ENCODE measurements around the gene NLRP6. TPM values are rescaled to one million over a fixed set of nuclear protein-coding genes. Genes with fewer than 3 reads are reported as not detected.

The NLRP6 gene
- total RNA-seq, 2 donors from 2014 or later: 1.5 to 3.2 TPM

DNA sequence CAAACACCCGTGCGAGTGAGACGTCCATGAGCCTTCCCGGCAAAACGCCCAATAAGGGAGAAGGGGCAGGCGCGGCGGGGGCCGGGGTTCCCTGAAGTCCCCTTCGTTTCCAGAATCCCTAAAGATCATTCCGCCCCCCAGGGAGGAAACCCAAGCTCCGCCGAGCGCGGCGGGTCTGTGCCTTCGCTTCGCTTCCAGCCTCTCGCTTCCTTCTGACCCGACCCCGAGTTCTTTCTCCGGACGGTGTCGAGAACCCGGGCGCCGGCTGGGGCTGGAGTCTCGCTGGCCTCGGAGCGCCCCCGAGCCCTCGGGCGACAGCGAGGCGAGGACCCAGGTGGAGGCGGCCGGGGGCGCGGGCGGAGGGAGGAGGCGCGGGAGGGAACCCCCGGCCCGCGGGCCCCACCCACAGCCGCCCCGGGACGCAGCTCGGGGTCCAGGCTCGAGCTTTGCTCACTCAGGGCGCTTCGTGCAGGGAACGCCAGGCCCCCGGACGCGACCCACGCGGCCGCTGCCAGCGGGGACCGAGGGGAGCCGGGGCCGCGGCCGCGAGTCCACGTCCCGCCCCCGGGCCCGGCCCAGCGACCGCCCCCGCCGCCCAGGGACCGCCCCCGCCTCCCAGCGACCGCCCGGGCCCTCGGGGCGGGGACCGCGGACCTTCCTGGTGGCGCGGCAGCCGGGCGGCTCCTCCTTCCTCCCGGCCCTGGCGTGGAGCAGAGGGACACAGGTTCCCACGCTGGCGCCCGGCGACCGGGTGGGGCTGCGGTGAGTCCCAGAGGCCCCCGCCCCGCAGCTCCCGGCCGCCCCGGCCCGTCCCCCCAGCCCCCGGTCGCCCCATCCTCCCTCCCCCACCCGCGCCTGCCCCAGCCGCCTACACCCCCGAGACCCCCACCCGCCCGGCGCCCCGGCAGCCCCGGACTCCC, 10.5 kb downstream of the NLRP6 start, which contains the start of gene PGGHG:
Gene PGGHG (plus strand): TSS at position 649 of the 920 bp plus-strand sequence. CDS start 691 bp downstream, outside the sequence.
- DNase-seq: peak; percentile 73 to 81
- ATAC-seq (replicated peaks in 1 of 2): peak; percentile 51 to 70
- Mint-ChIP-seq H3K36me3 (ENCODE audit: insufficient read depth in 2 of 2) (peaks cover 7 to 16% of the 10 kb centered on the region in 2 donors), H3K9me3 (no peaks in the 10 kb centered on the region), H3K4me3 (peak within 1 kb of the TSS; percentile 94 to 99), H3K27ac (peak within 1 kb of the TSS; percentile 86), H3K27me3 (ENCODE audit: low read depth) (no peaks in the 10 kb centered on the region), H3K4me1 (ENCODE audit: low read depth) (peaks cover 46% of the 10 kb centered on the region)

DNA sequence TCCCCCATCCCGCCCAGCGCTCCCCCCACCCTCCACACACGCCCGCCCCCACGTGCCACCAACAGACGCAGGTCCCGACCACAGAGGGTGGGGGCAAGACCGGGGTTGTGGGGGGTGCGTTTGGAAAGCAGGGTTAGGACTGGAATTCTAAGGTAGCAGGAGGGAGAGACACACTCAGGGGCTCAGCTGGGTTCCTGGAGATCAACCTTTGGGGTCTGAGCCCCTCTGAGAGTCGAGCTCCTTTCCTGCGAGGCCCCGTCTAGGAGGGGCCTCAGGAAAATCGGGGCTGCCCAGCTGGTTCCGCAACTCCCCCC, 11.1 kb downstream of the NLRP6 start:
- Mint-ChIP-seq H3K27me3 (ENCODE audit: low read depth) (no peaks in the 10 kb centered on the region), H3K27ac (no peak overlapping the region), H3K36me3 (ENCODE audit: insufficient read depth in 2 of 2) (peaks cover 7 to 16% of the 10 kb centered on the region in 2 donors), H3K4me1 (ENCODE audit: low read depth) (peaks cover 46% of the 10 kb centered on the region), H3K9me3 (no peaks in the 10 kb centered on the region), H3K4me3 (peak overlapping the region; percentile 70 to 89)
- ATAC-seq (replicated peaks in 1 of 2) (peak; percentile 2 to 3), DNase-seq (peak in 1 of 2 donors; percentile 14)

DNA sequence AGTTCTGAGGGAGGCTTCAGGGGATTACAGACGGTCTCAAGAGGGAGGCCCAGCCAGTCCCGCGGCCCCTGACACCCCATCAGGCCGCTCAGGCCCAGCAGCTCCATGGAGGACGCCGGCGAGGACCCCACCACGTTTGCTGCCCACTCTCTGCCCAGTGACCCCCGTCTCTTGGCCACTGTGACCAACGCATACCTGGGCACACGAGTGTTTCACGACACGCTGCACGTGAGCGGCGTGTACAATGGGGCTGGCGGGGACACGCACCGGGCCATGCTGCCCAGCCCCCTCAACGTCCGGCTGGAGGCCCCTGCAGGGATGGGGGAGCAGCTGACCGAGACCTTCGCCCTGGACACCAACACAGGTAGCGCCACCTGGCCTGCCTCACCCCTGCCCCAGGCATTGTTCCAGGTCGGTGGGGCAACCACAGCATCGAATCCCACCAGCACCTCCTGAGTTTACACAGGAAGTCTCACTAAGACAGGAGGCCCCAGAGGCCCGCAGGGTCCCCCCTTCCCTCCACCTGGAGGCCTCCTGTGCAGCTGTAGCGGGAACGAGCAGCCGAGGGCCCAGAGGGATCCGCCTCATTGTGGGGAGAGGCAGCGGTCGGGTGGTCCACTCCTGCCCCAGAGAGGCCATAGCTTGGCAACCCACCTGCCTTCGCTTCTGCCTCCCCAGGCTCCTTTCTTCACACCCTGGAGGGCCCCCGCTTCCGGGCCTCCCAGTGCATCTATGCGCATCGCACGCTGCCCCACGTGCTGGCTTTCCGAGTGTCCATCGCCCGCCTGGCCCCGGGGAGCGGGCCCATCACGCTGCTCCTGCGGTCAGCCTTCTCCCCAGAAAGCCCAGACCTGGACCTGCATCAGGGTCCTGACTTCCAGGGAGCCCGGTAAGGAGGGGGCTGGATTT, 11.8 kb downstream of the NLRP6 start:
- ATAC-seq (replicated peaks in 1 of 2) (no peak), DNase-seq (peak in 1 of 2 donors; percentile 33)
- Mint-ChIP-seq H3K27me3 (ENCODE audit: low read depth) (no peaks in the 10 kb centered on the region), H3K4me3 (peak overlapping the region; percentile 70 to 89), H3K36me3 (ENCODE audit: insufficient read depth in 2 of 2) (peaks cover 7 to 16% of the 10 kb centered on the region in 2 donors), H3K9me3 (no peaks in the 10 kb centered on the region), H3K27ac (peak overlapping the region; percentile 26), H3K4me1 (ENCODE audit: low read depth) (peaks cover 45% of the 10 kb centered on the region)

DNA sequence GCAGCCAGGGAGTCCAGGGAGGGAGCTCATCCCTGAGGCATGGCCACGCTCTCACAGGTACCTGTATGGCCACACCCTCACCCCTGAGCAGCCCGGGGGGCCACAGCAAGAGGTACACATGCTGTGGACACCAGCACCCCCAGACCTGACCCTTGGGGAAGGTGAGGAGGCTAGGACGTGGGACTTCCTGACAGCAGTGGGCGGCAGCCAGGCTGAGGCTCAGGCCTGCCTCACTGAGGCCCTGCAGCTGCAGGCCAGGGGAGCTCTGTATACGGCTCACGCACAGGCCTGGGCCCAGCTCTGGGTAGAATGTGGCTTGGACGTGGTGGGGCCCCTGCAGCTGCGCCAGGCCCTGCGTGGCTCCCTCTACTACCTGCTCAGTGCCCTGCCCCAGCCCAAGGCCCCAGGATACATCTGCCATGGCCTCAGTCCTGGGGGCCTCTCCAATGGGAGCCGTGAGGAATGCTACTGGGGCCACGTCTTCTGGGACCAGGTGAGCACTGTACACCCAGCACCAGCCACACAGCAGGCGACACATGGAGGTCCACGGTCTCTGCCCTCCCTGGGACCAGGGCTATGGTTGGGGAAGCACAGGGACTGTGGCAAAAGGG, 12.5 kb downstream of the NLRP6 start:
- Mint-ChIP-seq H3K9me3 (no peaks in the 10 kb centered on the region), H3K4me3 (peak overlapping the region; percentile 70 to 89), H3K27ac (no peak overlapping the region), H3K36me3 (ENCODE audit: insufficient read depth in 2 of 2) (peaks cover 7 to 16% of the 10 kb centered on the region in 2 donors), H3K27me3 (ENCODE audit: low read depth) (no peaks in the 10 kb centered on the region), H3K4me1 (ENCODE audit: low read depth) (peaks cover 38% of the 10 kb centered on the region)
- ATAC-seq (replicated peaks in 1 of 2): no peak
- DNase-seq: peak in 1 of 2 donors; percentile 11

DNA sequence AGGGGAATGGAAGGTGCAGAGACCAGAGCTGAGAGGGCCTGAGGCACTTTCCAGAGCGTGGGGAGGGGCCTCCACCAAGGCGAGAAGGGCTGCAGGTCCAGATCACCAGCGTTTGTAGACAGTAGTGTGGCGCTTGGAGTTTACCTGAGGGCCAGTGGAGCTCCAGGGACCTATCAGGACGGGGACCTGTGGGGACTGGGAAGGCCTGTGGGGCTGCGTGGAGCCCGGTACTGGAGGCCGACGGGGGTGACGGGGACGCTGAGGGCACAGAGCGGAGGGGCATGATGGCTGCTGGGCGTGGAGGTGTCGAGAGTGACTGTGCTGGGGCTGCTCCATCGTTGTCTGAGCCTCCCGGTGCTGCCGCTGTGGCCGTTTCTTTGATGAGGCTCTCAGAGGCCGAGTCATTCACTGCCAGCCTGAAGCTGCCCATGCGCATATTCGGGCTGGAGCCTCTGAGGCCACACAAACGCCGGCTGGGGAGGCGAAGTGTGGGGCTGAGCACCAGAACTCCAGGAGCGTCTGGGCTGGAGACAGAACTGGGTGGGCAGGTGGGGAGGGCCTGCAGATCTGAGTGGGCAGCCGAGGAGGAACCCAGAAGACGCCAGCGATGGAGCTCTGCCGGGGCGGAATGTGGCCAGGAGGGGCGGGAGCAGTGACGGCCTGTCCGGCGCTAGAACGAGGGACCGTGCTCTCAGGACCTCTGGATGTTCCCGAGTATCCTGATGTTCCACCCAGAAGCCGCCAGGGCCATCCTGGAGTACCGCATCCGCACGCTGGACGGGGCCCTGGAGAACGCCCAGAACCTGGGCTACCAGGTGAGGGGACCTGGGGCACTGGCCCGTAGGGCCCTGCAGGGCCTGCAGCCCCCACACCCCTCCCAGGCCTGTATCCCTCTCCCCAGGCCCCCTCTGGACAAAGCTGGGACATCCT, 13.3 kb downstream of the NLRP6 start:
- Mint-ChIP-seq H3K36me3 (ENCODE audit: insufficient read depth in 2 of 2) (peaks cover 7 to 16% of the 10 kb centered on the region in 2 donors), H3K27me3 (ENCODE audit: low read depth) (no peaks in the 10 kb centered on the region), H3K9me3 (no peaks in the 10 kb centered on the region), H3K27ac (no peak overlapping the region), H3K4me1 (ENCODE audit: low read depth) (peaks cover 29% of the 10 kb centered on the region), H3K4me3 (peak overlapping the region; percentile 48 to 89)
- ATAC-seq (replicated peaks in 1 of 2): no peak
- peak in 1 of 2 donors; percentile 3 for DNase-seq

DNA sequence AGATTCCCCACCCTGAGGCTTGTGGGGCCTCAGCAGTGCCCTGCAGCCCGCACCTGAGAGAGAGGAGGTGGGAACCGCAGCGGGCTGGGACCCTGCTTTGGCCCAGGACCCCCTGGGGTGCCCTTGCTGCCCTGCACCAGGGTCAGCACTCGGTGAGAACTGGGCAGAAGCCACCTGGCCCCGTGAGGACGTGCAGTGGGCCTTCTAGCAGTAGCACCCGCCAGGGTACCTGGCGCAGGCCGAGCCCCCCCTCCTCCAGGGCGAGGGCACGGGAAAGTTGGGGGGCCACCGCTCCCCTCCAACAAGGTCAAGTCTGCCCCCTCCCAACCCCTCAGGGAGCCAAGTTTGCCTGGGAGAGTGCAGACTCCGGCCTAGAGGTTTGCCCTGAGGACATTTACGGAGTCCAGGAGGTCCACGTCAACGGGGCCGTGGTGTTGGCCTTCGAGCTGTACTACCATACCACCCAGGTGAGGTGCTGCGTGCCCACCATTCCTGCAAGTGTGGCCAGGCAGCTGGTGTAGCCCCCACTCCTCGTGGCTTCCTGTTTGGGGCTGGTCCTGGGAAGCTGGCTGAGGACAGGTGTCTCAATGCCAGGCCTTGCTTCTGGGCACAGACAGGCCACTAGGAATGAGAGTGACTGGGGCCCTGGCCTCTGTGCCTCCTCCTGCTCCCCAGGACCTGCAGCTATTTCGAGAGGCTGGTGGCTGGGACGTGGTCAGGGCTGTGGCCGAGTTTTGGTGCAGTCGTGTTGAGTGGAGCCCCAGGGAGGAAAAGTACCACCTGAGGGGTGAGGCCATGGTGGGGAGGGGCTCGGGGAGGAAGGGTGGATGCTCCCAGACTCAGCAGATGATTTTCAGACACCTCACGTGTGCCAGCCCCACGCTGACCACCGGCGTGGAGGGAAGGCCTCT, 14.3 kb downstream of the NLRP6 start:
- no peak for DNase-seq
- Mint-ChIP-seq H3K4me3 (no peak overlapping the region), H3K27ac (no peak overlapping the region), H3K27me3 (ENCODE audit: low read depth) (no peaks in the 10 kb centered on the region), H3K4me1 (ENCODE audit: low read depth) (peaks cover 28% of the 10 kb centered on the region), H3K36me3 (ENCODE audit: insufficient read depth in 2 of 2) (peaks cover 7 to 16% of the 10 kb centered on the region in 2 donors), H3K9me3 (no peaks in the 10 kb centered on the region)
- ATAC-seq (replicated peaks in 1 of 2): no peak

DNA sequence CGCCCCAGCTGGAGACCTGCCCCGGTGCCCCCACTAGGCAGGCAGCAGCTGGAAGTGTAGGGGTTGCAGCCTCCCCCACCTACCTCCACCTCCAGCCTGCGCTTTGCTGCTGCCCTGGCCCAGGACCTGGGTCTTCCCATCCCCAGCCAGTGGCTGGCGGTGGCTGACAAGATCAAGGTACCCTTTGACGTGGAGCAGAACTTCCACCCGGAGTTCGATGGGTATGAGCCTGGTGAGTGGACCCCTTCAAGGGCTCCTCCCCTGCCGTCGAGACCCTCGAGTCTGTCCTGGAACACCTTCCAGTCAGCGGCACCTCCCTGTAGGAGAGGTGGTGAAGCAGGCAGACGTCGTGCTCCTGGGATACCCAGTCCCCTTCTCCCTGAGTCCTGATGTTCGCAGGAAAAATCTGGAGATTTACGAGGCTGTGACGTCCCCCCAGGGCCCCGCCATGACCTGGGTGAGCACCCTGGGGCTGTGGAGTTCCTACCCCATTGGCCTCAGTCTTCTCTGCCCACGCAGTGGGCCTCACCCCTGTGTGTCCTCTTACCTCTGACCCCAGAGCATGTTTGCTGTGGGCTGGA, 15.2 kb downstream of the NLRP6 start:
- DNase-seq (no peak), ATAC-seq (replicated peaks in 1 of 2) (no peak)
- Mint-ChIP-seq H3K27me3 (ENCODE audit: low read depth) (no peaks in the 10 kb centered on the region), H3K4me3 (no peak overlapping the region), H3K4me1 (ENCODE audit: low read depth) (peaks cover 37% of the 10 kb centered on the region), H3K27ac (no peak overlapping the region), H3K36me3 (ENCODE audit: insufficient read depth in 2 of 2) (peaks cover 3 to 10% of the 10 kb centered on the region in 2 donors), H3K9me3 (no peaks in the 10 kb centered on the region)

DNA sequence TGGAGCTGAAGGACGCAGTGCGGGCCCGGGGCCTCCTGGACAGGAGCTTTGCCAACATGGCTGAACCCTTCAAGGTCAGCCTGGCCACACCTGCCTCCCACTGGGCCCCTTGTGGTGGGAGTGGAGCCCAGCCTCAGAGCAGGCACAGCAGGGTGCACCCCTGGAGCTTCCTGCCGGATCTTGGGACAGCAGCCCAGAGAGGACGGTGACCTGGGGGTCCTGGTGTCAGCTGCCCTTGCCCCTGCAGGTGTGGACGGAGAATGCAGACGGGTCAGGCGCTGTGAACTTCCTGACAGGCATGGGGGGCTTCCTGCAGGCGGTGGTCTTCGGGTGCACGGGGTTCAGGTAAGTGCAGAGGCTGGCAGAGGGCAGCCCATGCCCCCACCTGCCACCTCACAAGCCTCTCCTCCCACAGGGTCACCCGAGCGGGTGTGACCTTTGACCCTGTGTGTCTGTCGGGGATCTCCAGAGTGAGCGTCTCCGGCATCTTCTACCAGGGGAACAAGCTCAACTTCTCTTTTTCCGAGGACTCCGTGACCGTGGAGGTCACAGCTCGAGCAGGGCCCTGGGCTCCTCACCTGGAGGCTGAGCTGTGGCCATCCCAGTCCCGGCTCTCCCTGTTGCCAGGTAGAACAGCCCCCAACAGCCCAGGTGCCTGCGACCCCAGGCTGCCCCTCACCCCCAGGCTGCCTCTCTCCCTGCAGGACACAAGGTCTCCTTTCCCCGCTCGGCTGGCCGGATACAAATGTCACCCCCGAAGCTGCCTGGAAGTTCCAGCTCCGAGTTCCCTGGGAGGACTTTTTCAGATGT, 15.8 kb downstream of the NLRP6 start:
- Mint-ChIP-seq H3K4me3 (no peak overlapping the region), H3K4me1 (ENCODE audit: low read depth) (peaks cover 40% of the 10 kb centered on the region), H3K9me3 (no peaks in the 10 kb centered on the region), H3K36me3 (ENCODE audit: insufficient read depth in 2 of 2) (peaks cover 3 to 10% of the 10 kb centered on the region in 2 donors), H3K27ac (no peak overlapping the region), H3K27me3 (ENCODE audit: low read depth) (no peaks in the 10 kb centered on the region)
- ATAC-seq (replicated peaks in 1 of 2) (no peak), DNase-seq (no peak)

DNA sequence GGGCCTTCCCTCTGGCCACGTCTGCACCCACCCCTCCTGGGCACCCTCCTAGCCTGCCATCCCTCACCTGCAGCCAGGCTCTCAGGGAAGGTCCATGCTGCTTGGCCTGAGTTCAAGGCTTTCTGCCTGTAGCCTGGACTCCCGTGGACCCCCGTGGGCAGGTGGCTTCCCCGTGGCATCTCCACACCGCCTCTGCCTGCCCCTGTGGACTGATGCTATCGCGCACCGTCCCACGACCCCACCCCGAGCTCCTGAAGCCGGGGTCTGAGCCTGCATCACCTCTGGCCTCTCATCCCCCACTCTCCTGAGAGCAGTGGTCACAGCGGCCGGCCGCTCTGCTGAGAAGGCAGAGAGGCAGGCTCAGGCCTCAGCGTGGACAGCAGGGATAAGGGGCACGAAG, 16.6 kb downstream of the NLRP6 start:
- Mint-ChIP-seq H3K4me3 (no peak overlapping the region), H3K36me3 (ENCODE audit: insufficient read depth in 2 of 2) (peaks cover 3 to 9% of the 10 kb centered on the region in 2 donors)
- no peak for DNase-seq

DNA sequence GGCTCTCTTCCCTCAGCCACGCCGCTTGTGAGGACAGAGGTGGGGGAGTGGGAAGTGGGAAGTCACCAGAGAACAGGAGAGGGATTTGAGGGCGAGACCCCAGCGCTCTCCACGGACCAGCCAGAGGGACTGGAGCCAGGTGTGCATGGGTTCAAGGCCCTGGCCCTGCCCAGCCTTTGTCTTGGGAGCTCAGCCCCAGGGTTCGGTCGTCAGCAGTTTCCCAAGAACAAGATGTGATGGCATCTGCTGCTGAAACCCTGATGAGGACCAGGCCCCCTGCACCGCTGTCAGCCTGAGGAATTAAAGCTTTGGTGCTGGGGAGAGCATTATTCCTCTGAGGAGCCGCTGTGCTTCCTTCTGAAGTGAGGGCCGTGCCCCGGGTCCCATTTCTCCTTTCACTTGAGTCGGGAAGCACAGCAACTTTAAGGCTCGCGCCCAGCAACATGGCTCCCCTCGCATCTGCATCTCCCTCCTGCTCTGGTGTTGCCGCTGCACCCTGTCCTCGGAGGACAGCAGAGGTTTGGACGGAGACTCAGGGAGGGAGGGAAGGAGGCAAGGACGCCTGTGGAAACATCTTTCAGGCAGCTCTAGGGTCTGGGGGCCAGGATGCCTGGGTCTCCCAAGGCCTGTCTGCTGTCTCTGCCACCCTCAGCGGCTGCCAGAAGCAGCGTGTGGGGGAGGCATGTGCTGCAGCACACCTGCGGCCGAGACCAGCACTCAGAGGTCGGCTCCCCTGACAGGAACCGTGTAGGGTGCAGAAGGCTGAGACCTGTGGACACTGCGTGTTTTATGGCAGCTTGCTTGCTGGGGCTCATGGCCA, 17.4 kb downstream of the NLRP6 start:
- Mint-ChIP-seq H3K27ac (no peak overlapping the region), H3K27me3 (ENCODE audit: low read depth) (peaks cover 6% of the 10 kb centered on the region), H3K9me3 (no peaks in the 10 kb centered on the region), H3K36me3 (ENCODE audit: insufficient read depth in 2 of 2) (peaks cover 3 to 7% of the 10 kb centered on the region in 2 donors), H3K4me3 (no peak overlapping the region), H3K4me1 (ENCODE audit: low read depth) (peaks cover 36% of the 10 kb centered on the region)
- no peak for DNase-seq
- ATAC-seq (replicated peaks in 1 of 2): no peak

More for the DNA sequence above, 16.6 kb downstream of the NLRP6 start:
- Mint-ChIP-seq H3K9me3 (no peaks in the 10 kb centered on the region), H3K27me3 (ENCODE audit: low read depth) (no peaks in the 10 kb centered on the region), H3K4me1 (ENCODE audit: low read depth) (peaks cover 37% of the 10 kb centered on the region), H3K27ac (no peak overlapping the region)
- no peak for ATAC-seq (replicated peaks in 1 of 2)
